ENCODE measurements around the gene LCP2. TPM values are rescaled to one million over a fixed set of nuclear protein-coding genes. Genes with fewer than 3 reads are reported as not detected.

Gene LCP2
- total and polyA plus RNA-seq, 2 experiments from 2014 or later = not detected

- no peak overlapping the region for H3K27ac ChIP-seq
- H3K4me3 ChIP-seq = no peak overlapping the region
- no peaks in the 10 kb centered on the region for H3K9me3 ChIP-seq (ENCODE audit: low read depth)
- H3K4me1 ChIP-seq (ENCODE audit: low read depth) = no peaks in the 10 kb centered on the region
- DNase-seq (ENCODE audit: low read depth in 1 of 2, low spot score in 1 of 2) = no peak
- no peak for TF ChIP-seq CTCF (IDR thresholded peaks at IDR 0.05; ENCODE audit: low read depth, low read length)
- no peaks in the 10 kb centered on the region for H3K36me3 ChIP-seq
- peaks cover 9% of the 10 kb centered on the region for H3K27me3 ChIP-seq
Measured at GRCh38 chr5:170238456-170239196, 59.0 kb downstream of the LCP2 start.

GRCh38 chr5:170235876-170236864 is 61.4 kb downstream of the LCP2 start:
- TF ChIP-seq CTCF (IDR thresholded peaks at IDR 0.05; ENCODE audit: low read depth, low read length) = no peak
- H3K27ac ChIP-seq = no peak overlapping the region
- H3K4me1 ChIP-seq (ENCODE audit: low read depth) = no peaks in the 10 kb centered on the region
- no peaks in the 10 kb centered on the region for H3K9me3 ChIP-seq (ENCODE audit: low read depth)
- no peak overlapping the region for H3K4me3 ChIP-seq
- no peaks in the 10 kb centered on the region for H3K36me3 ChIP-seq
- peak in 1 of 2 donors; percentile 41 for DNase-seq (ENCODE audit: low read depth in 1 of 2, low spot score in 1 of 2)
- peaks cover 9% of the 10 kb centered on the region for H3K27me3 ChIP-seq

DNA sequence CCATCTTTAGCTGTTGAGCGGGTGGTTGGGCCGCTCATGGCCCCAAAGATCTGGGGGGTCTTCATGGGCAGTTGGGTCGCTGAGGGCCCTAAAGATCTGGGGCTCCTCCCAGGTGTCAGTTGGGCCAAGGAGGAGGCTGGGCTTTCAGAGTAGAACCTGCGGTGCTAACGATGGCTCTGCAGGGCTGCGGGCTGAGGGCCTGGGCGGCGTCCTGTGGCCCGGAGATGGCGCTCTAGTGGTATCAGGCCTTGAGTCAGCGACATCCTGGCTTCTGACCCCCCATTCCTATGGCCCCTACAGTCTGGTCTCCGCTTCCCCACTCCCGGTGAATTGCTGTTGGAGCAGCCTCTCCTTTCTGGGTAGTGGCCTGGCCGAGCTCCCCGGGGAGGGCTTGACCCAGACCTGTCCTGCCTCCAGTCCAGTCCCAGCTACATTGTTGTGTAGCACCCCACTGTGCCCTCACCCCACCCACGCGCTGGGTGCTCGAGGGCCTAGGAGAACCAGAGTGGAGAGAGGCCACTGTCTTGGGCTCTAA is 64.2 kb downstream of the LCP2 start:
- Histone ChIP-seq H3K4me3 (no peak overlapping the region), H3K27ac (no peak overlapping the region), H3K9me3 (ENCODE audit: low read depth) (no peaks in the 10 kb centered on the region), H3K36me3 (no peaks in the 10 kb centered on the region), H3K27me3 (peaks cover 7% of the 10 kb centered on the region), H3K4me1 (ENCODE audit: low read depth) (no peaks in the 10 kb centered on the region)
- DNase-seq (ENCODE audit: low read depth in 1 of 2, low spot score in 1 of 2) = no peak
- no peak for TF ChIP-seq CTCF (IDR thresholded peaks at IDR 0.05; ENCODE audit: low read depth, low read length)

GRCh38 chr5:170232786-170233185 is 64.8 kb downstream of the LCP2 start, which contains the start of gene C5orf58:
Gene C5orf58 (plus strand): TSS chr5:170232985. CDS start chr5:170234977, 1,992 bp downstream.
- no peak for DNase-seq (ENCODE audit: low read depth in 1 of 2, low spot score in 1 of 2)
- H3K36me3 ChIP-seq = no peaks in the 10 kb centered on the region
- H3K27me3 ChIP-seq = peaks cover 4% of the 10 kb centered on the region
- H3K27ac ChIP-seq = no peak within 1 kb of the TSS
- no peaks in the 10 kb centered on the region for H3K9me3 ChIP-seq (ENCODE audit: low read depth)
- no peaks in the 10 kb centered on the region for H3K4me1 ChIP-seq (ENCODE audit: low read depth)
- no peak for TF ChIP-seq CTCF (IDR thresholded peaks at IDR 0.05; ENCODE audit: low read depth, low read length)
- H3K4me3 ChIP-seq = no peak within 1 kb of the TSS

DNA sequence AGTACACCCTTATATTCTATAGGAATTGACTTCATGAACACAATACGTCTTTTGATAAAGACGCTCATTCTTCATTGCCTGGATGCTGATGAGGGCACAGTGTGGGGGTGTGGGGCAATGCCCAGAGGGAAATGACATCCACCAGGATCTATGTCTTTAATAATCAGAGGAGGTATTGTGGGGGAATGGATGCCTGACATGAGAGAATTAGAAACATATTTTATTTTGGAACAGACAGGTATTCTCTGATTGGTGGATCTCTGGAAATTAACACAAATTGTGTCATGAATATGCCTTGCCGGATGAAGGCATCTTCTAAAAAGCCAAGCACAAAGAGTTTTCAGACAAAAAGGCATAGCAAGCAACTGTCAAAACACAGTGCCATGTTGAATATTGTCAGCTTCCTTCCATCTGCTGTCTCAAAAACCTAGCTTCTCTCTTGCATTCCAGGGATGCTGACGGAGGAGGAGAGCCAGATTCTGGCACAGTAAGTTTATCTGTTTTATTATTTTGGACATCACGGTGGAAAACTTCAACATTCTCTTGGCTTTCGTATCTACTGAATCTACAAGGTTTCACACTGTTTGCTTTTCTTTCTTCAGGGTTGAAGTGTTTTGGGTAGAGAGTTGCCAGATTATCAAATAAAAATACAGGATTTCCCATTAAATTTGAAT is 68.7 kb downstream of the LCP2 start:
- no peak for DNase-seq (ENCODE audit: low read depth in 1 of 2, low spot score in 1 of 2)

More for the DNA sequence above, 68.7 kb downstream of the LCP2 start:
- Histone ChIP-seq H3K4me1 (ENCODE audit: low read depth) (no peaks in the 10 kb centered on the region), H3K27ac (no peak overlapping the region), H3K4me3 (no peak overlapping the region), H3K9me3 (ENCODE audit: low read depth) (no peaks in the 10 kb centered on the region), H3K36me3 (no peaks in the 10 kb centered on the region), H3K27me3 (no peaks in the 10 kb centered on the region)
- TF ChIP-seq CTCF (IDR thresholded peaks at IDR 0.05; ENCODE audit: low read depth, low read length) = no peak

Measured in cardiac muscle cell (in vitro differentiated cells and primary cell).